H9 (cell line): ENCODE data around the gene PASK. TPM values are rescaled to one million over a fixed set of nuclear protein-coding genes. Genes with fewer than 3 reads are reported as not detected.
"Not testable (repeated sequence)": the region's sequence is repeated elsewhere in the genome, so short reads cannot be mapped to it uniquely, and the experiment has no call there.

Experiments
- DNase-seq: peaks from one replicate; pipeline ENCODE4 v3.0.0-alpha.2; 2017
- H2AFZ ChIP-seq: one replicate; pipeline ENCODE4 v1.6.1; 2013; ENCODE audit warnings: mild to moderate bottlenecking, low read length, control low read depth, moderate library complexity
- H2AK5ac ChIP-seq: 2 replicates; pipeline ENCODE4 v1.6.1; 2013; ENCODE audit warnings: low read length, control low read depth, mixed read lengths; ENCODE audit not compliant: insufficient read length
- H2BK120ac ChIP-seq: one replicate; pipeline ENCODE4 v1.6.1; 2013; ENCODE audit warnings: low read depth, mild to moderate bottlenecking, low read length, control low read depth, inconsistent platforms; ENCODE audit not compliant: poor library complexity, severe bottlenecking
- H2BK12ac ChIP-seq: 2 replicates; pipeline ENCODE4 v1.6.1; 2013; ENCODE audit warnings: low read length, control low read depth, mixed read lengths, low read depth; ENCODE audit not compliant: insufficient read length
- H2BK15ac ChIP-seq: 2 replicates; pipeline ENCODE4 v1.6.1; 2013; ENCODE audit warnings: low read depth, low read length, control low read depth
- H2BK20ac ChIP-seq: one replicate; pipeline ENCODE4 v1.6.1; 2013; ENCODE audit warnings: low read depth, mild to moderate bottlenecking, low read length, control low read depth, inconsistent platforms; ENCODE audit not compliant: poor library complexity, severe bottlenecking
- H2BK5ac ChIP-seq: 2 replicates; pipeline ENCODE4 v1.6.1; 2013; ENCODE audit warnings: low read length, control low read depth, mixed read lengths; ENCODE audit not compliant: insufficient read length
- H3K14ac ChIP-seq: 2 replicates; pipeline ENCODE4 v1.6.1; 2013; ENCODE audit warnings: low read length, control low read depth; ENCODE audit not compliant: insufficient read depth
- H3K18ac ChIP-seq: 2 replicates; pipeline ENCODE4 v1.6.1; 2013; ENCODE audit warnings: low read depth, mild to moderate bottlenecking, mixed read lengths, low read length, control low read depth; ENCODE audit not compliant: insufficient read length
- H3K23ac ChIP-seq: 2 replicates; pipeline ENCODE4 v1.6.1; 2013; ENCODE audit warnings: low read length, control low read depth, mixed read lengths, low read depth; ENCODE audit not compliant: insufficient read length
- H3K23me2 ChIP-seq: 2 replicates; pipeline ENCODE4 v1.6.1; 2013; ENCODE audit warnings: low read depth, mild to moderate bottlenecking, mixed read lengths, low read length, control low read depth; ENCODE audit not compliant: insufficient read length, poor library complexity, severe bottlenecking
- H3K27ac ChIP-seq: 2 replicates; pipeline ENCODE4 v1.5.1; 2013; ENCODE audit warnings: low read length, control low read depth, mixed read lengths, low read depth; ENCODE audit not compliant: insufficient read length
- H3K27me3 ChIP-seq: 2 replicates; pipeline ENCODE4 v1.6.1; 2013; ENCODE audit warnings: low read length, control low read depth, inconsistent platforms; ENCODE audit not compliant: insufficient read depth
- H3K4ac ChIP-seq: 2 replicates; pipeline ENCODE4 v1.6.1; 2013; ENCODE audit warnings: low read depth, mild to moderate bottlenecking, control low read depth, inconsistent platforms, low read length, moderate library complexity
- H3K4me1 ChIP-seq: 2 replicates; pipeline ENCODE4 v1.6.1; 2013; ENCODE audit warnings: low read length, control low read depth, inconsistent platforms; ENCODE audit not compliant: insufficient read depth
- H3K4me2 ChIP-seq: 2 replicates; pipeline ENCODE4 v1.6.1; 2013; ENCODE audit warnings: low read length, control low read depth, mixed read lengths; ENCODE audit not compliant: insufficient read length, insufficient read depth
- H3K56ac ChIP-seq: 2 replicates; pipeline ENCODE4 v1.6.1; 2013; ENCODE audit warnings: low read depth, mild to moderate bottlenecking, mixed read lengths, low read length, control low read depth; ENCODE audit not compliant: insufficient read length
- H3K79me1 ChIP-seq: 2 replicates; pipeline ENCODE4 v1.6.1; 2013; ENCODE audit warnings: low read depth, mild to moderate bottlenecking, moderate library complexity, low read length, control low read depth, inconsistent platforms; ENCODE audit not compliant: insufficient read depth, poor library complexity, severe bottlenecking
- H3K79me2 ChIP-seq: 2 replicates; pipeline ENCODE4 v1.6.1; 2013; ENCODE audit warnings: low read length, control low read depth, inconsistent platforms; ENCODE audit not compliant: insufficient read depth
- H3K9ac ChIP-seq: 2 replicates; pipeline ENCODE4 v1.6.1; 2013; ENCODE audit warnings: low read length, control low read depth, mixed read lengths; ENCODE audit not compliant: insufficient read length; ENCODE audit errors: extremely low read depth
- H3K9me3 ChIP-seq: one replicate; pipeline ENCODE4 v1.6.1; 2013; ENCODE audit warnings: low read depth, low read length, inconsistent platforms; ENCODE audit not compliant: control insufficient read depth
- H3T11ph ChIP-seq: one replicate; pipeline ENCODE4 v1.6.1; 2013; ENCODE audit warnings: mild to moderate bottlenecking, low read length, control low read depth, inconsistent platforms
- H4K20me1 ChIP-seq: one replicate; pipeline ENCODE4 v1.6.1; 2013; ENCODE audit not compliant: control insufficient read depth, insufficient read length, insufficient read depth
- H4K5ac ChIP-seq: 2 replicates; pipeline ENCODE4 v1.6.1; 2013; ENCODE audit warnings: low read depth, mild to moderate bottlenecking, mixed read lengths, low read length, control low read depth; ENCODE audit not compliant: insufficient read length
- H4K8ac ChIP-seq: replicated peaks from 2 replicates; pipeline ENCODE4 v1.6.1; 2013; ENCODE audit warnings: low read length, control low read depth, mixed read lengths, low read depth; ENCODE audit not compliant: insufficient read length
- H4K91ac ChIP-seq: 2 replicates; pipeline ENCODE4 v1.6.1; 2013; ENCODE audit warnings: low read depth, mild to moderate bottlenecking, moderate library complexity, mixed read lengths, low read length, control low read depth; ENCODE audit not compliant: insufficient read length
- H3K27ac Mint-ChIP-seq, 3 experiments: 2 replicates in 2 of 3; 3 replicates in 1 of 3; pipeline ENCODE4 v1.8.0; 2020 to 2021; ENCODE audit warnings: mixed read lengths in 3 of 3, mild to moderate bottlenecking in 1 of 3, moderate library complexity in 1 of 3
- H3K27me3 Mint-ChIP-seq: 2 replicates; pipeline ENCODE4 v1.8.0; 2021; ENCODE audit warnings: low read depth, mild to moderate bottlenecking, moderate library complexity, mixed read lengths
- H3K36me3 Mint-ChIP-seq, 3 experiments: 2 replicates in 2 of 3; 3 replicates in 1 of 3; pipeline ENCODE4 v1.8.0; 2020 to 2021; ENCODE audit warnings: low read depth in 3 of 3, mixed read lengths in 3 of 3; ENCODE audit not compliant: insufficient read depth in 1 of 3
- H3K4me1 Mint-ChIP-seq, 2 experiments: 2 replicates each; pipeline ENCODE4 v1.8.0; 2020; ENCODE audit warnings: mixed read lengths in 2 of 2
- H3K4me3 Mint-ChIP-seq, 2 experiments: 2 replicates in 1 of 2; 3 replicates in 1 of 2; pipeline ENCODE4 v1.8.0; 2020 to 2021; ENCODE audit warnings: mild to moderate bottlenecking in 2 of 2, mixed read lengths in 2 of 2, moderate library complexity in 1 of 2
- H3K9me3 Mint-ChIP-seq, 2 experiments: 2 replicates in 1 of 2; 3 replicates in 1 of 2; pipeline ENCODE4 v1.8.0; 2020; ENCODE audit warnings: mild to moderate bottlenecking in 2 of 2, mixed read lengths in 2 of 2, moderate library complexity in 1 of 2
- WGBS: extraction: QIAGEN DNeasy Blood & Tissue Kit; methylation state at CpG from one replicate; pipeline ENCODE4 v1.1.7; 2013; ENCODE audit warnings: missing lambda C conversion rate, low lambda C conversion rate, mixed read lengths; ENCODE audit not compliant: insufficient read length; ENCODE audit errors: extremely low coverage; 5-methylcytosine and 5-hydroxymethylcytosine counted together
- total RNA-seq: library from RNA; stranded (reverse); gene quantifications from 2 replicates; pipeline ENCODE4 v1.2.1, GENCODE V29; 2021
- TF ChIP-seq, protein P1 (sequence below): fragments of 200-600 bp; sonication (generic); conservative IDR thresholded peaks from 3 replicates; pipeline ENCODE4 v1.8.0; 2021; ENCODE audit warnings: antibody characterized with exemption, mild to moderate bottlenecking

PASK gene
- total RNA-seq, 1 experiment from 2014 or later: 68.0 TPM

DNA sequence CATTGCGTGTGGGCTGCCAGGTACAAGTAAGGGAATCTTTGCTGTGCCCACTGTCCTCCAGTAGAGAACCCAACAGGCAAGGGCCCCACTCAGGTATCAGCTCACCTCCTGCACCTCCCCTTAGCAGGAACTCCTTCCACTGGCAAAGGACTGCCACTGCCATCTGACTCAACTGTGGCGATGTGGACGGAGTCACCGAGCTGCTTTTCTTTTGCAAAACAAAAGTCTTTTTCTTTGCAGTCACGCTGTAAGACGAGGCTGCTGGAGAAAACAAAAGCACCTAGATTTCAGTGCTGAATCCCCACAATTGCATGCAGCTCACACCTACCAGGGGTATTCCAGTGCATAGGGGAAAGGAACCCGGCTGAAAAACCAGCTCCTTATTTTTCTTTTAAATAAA is 55.1 kb downstream of the PASK start:
- no peak overlapping the region for H3K4me2 ChIP-seq

GRCh38 chr2:241093133-241093781 is 56.0 kb downstream of the PASK start:
- not testable (repeated sequence) for H2BK120ac ChIP-seq, H3K9me3 Mint-ChIP-seq, H3K56ac ChIP-seq, H3K27me3 ChIP-seq, H4K91ac ChIP-seq, H3K18ac ChIP-seq, H2AFZ ChIP-seq, H3K4me3 Mint-ChIP-seq, H2BK12ac ChIP-seq, H2BK20ac ChIP-seq, H3K27me3 Mint-ChIP-seq, H2AK5ac ChIP-seq, H3K79me1 ChIP-seq, H2BK15ac ChIP-seq, H4K5ac ChIP-seq, H3K23me2 ChIP-seq, H2BK5ac ChIP-seq, H3K9ac ChIP-seq, H3K9me3 ChIP-seq, H3K4me1 ChIP-seq, H3K14ac ChIP-seq, H3K23ac ChIP-seq, DNase-seq, H4K8ac ChIP-seq, H3K4me2 ChIP-seq, H3K27ac ChIP-seq, H3K79me2 ChIP-seq, H3T11ph ChIP-seq, H4K20me1 ChIP-seq, H3K4ac ChIP-seq
- no CpG with 5 or more reads among the region's 10 CpGs for WGBS
- Mint-ChIP-seq H3K36me3 (peaks cover 16 to 69% (median 68%) of the 10 kb centered on the region in 3 experiments), H3K4me1 (peaks cover 17 to 23% of the 10 kb centered on the region in 2 experiments), H3K27ac (peak overlapping the region in 1 of 3 experiments; percentile 88; a peak in 2 of 7 replicates)

More for the DNA sequence above, 55.1 kb downstream of the PASK start:
- no peak overlapping the region for H3T11ph ChIP-seq
- H3K9me3 ChIP-seq: no peaks in the 10 kb centered on the region
- no peak overlapping the region for H4K91ac ChIP-seq
- no peak for DNase-seq
- no peak overlapping the region for H2AK5ac ChIP-seq
- H3K56ac ChIP-seq: no peak overlapping the region
- no peaks in the 10 kb centered on the region for H3K23me2 ChIP-seq
- Mint-ChIP-seq H3K36me3 (peaks cover 17 to 66% (median 66%) of the 10 kb centered on the region in 3 experiments), H3K4me3 (no peak overlapping the region), H3K9me3 (no peaks in the 10 kb centered on the region), H3K27me3 (no peaks in the 10 kb centered on the region), H3K27ac (peak overlapping the region in 2 of 3 experiments; percentile 90 to 94; a peak in 4 of 7 replicates), H3K4me1 (peaks cover 17 to 23% of the 10 kb centered on the region in 2 experiments)
- H2BK120ac ChIP-seq: no peak overlapping the region
- no peak overlapping the region for H3K23ac ChIP-seq
- H3K79me2 ChIP-seq: no peaks in the 10 kb centered on the region
- H4K20me1 ChIP-seq: no peaks in the 10 kb centered on the region
- WGBS: no CpG with 5 or more reads among the region's 7 CpGs
- H4K8ac ChIP-seq: no peak overlapping the region
- H2BK5ac ChIP-seq: no peak overlapping the region
- no peak overlapping the region for H4K5ac ChIP-seq
- no peak overlapping the region for H2AFZ ChIP-seq
- no peaks in the 10 kb centered on the region for H3K79me1 ChIP-seq
- H3K4ac ChIP-seq: no peak overlapping the region
- TF ChIP-seq, protein P1, sequence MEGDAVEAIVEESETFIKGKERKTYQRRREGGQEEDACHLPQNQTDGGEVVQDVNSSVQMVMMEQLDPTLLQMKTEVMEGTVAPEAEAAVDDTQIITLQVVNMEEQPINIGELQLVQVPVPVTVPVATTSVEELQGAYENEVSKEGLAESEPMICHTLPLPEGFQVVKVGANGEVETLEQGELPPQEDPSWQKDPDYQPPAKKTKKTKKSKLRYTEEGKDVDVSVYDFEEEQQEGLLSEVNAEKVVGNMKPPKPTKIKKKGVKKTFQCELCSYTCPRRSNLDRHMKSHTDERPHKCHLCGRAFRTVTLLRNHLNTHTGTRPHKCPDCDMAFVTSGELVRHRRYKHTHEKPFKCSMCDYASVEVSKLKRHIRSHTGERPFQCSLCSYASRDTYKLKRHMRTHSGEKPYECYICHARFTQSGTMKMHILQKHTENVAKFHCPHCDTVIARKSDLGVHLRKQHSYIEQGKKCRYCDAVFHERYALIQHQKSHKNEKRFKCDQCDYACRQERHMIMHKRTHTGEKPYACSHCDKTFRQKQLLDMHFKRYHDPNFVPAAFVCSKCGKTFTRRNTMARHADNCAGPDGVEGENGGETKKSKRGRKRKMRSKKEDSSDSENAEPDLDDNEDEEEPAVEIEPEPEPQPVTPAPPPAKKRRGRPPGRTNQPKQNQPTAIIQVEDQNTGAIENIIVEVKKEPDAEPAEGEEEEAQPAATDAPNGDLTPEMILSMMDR: no peak
- no peak overlapping the region for H2BK15ac ChIP-seq
- no peak overlapping the region for H2BK12ac ChIP-seq
- no peak overlapping the region for H3K9ac ChIP-seq
- H3K18ac ChIP-seq: no peak overlapping the region
- no peak overlapping the region for H2BK20ac ChIP-seq
- no peak overlapping the region for H3K14ac ChIP-seq
- no peaks in the 10 kb centered on the region for H3K27me3 ChIP-seq
- no peak overlapping the region for H3K27ac ChIP-seq
- H3K4me1 ChIP-seq: peaks cover 6% of the 10 kb centered on the region; the same call in 1 of the 2 replicates
